ENCODE data around the gene ABAT. TPM values are rescaled to one million over a fixed set of nuclear protein-coding genes. Genes with fewer than 3 reads are reported as not detected.

The ABAT gene
- total RNA-seq, 5 donors from 2014 or later (not counting 1 experiment from before 2014, with no cell fraction given), result 8.3 to 16.1 (median 11.7) TPM

DNA sequence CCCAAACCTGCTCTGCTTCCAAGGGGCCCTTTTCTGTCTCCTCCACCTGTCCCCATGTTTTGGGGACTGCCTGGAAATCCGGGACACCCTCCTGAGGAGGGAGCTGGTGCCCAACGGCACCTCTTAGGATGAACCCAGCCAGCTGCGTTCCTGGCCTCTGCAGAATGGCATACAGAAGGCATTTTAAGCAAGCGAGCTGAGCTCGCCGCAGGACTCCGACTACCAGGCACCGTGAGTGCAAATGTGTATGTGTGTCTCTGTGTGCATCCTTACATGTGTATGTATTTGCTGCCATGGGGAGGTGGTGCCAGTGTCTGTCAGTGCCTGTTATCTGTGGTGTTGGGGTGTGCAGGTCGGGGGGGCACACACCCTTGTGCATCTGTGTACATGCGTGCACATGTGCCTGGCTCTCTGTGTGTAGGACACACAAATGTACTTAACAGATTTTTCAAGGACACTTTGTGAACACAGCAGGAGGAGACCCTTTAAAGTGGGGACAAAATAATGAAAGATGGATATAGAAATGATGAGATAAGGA lies 39.3 kb downstream of the ABAT start:
- 93% methylated on average over 10 of the region's 10 CpGs for WGBS (ENCODE audit: insufficient coverage)

GRCh38 chr16:8714174-8714573 lies 39.8 kb downstream of the ABAT start:
- no peak overlapping the region for H3K4me3 Mint-ChIP-seq
- no peaks in the 10 kb centered on the region for H3K27me3 Mint-ChIP-seq
- DNase-seq, result no peak
- H3K9me3 Mint-ChIP-seq, result no peaks in the 10 kb centered on the region
- Histone ChIP-seq H3K27ac (ENCODE audit: low read length) (no peak overlapping the region), H3K27me3 (replicated peaks in 1 of 2; ENCODE audit: control insufficient read depth in 2 of 2, extremely low read depth in 1 of 2, insufficient read depth in 2 of 2, low read length in 1 of 2) (no peaks in the 10 kb centered on the region), H3K9me3 (no peaks in the 10 kb centered on the region), H3K4me1 (ENCODE audit: control insufficient read depth in 1 of 2, extremely low read depth in 1 of 2, insufficient read depth in 2 of 2, low read length in 2 of 2) (no peaks in the 10 kb centered on the region), H3K4me3 (ENCODE audit: control insufficient read depth in 1 of 2, extremely low read depth in 1 of 2, low read length in 1 of 2) (no peak overlapping the region), H3K36me3 (ENCODE audit: control insufficient read depth in 2 of 2, extremely low read depth in 1 of 2, insufficient read depth in 1 of 2, low read length in 1 of 2) (peaks cover 0 to 13% of the 10 kb centered on the region in 2 donors)
- no peak for ATAC-seq (replicated peaks in 1 of 4)
- no peak overlapping the region for H3K27ac Mint-ChIP-seq
- H3K4me1 Mint-ChIP-seq, result no peaks in the 10 kb centered on the region
- 100% methylated on average over 3 of the region's 7 CpGs for WGBS (ENCODE audit: insufficient coverage)
- CTCF ChIA-PET, result no interaction called here
- H3K36me3 Mint-ChIP-seq, result peaks cover 44% of the 10 kb centered on the region
- POLR2A ChIA-PET, result no interaction called here

More for the DNA sequence above, 39.3 kb downstream of the ABAT start:
- H3K4me1 Mint-ChIP-seq, result no peaks in the 10 kb centered on the region
- Histone ChIP-seq H3K27me3 (replicated peaks in 1 of 2; ENCODE audit: control insufficient read depth in 2 of 2, extremely low read depth in 1 of 2, insufficient read depth in 2 of 2, low read length in 1 of 2) (no peaks in the 10 kb centered on the region), H3K4me3 (ENCODE audit: control insufficient read depth in 1 of 2, extremely low read depth in 1 of 2, low read length in 1 of 2) (no peak overlapping the region), H3K4me1 (ENCODE audit: control insufficient read depth in 1 of 2, extremely low read depth in 1 of 2, insufficient read depth in 2 of 2, low read length in 2 of 2) (no peaks in the 10 kb centered on the region), H3K27ac (ENCODE audit: low read length) (no peak overlapping the region), H3K36me3 (ENCODE audit: control insufficient read depth in 2 of 2, extremely low read depth in 1 of 2, insufficient read depth in 1 of 2, low read length in 1 of 2) (peaks cover 0 to 13% of the 10 kb centered on the region in 2 donors), H3K9me3 (no peaks in the 10 kb centered on the region)
- no peak overlapping the region for H3K27ac Mint-ChIP-seq
- no peak overlapping the region for H3K4me3 Mint-ChIP-seq
- POLR2A ChIA-PET, result no interaction called here
- no peak for ATAC-seq (replicated peaks in 1 of 4)
- no peaks in the 10 kb centered on the region for H3K27me3 Mint-ChIP-seq
- CTCF ChIA-PET, result interaction anchor here in 1 of 2 donors (0.6 kb wide), 1 partner anchor 38 kb away, joined by 3 read pairs; no protein-coding TSS in a partner anchor
- DNase-seq, result no peak
- H3K9me3 Mint-ChIP-seq, result no peaks in the 10 kb centered on the region
- peaks cover 44% of the 10 kb centered on the region for H3K36me3 Mint-ChIP-seq

DNA sequence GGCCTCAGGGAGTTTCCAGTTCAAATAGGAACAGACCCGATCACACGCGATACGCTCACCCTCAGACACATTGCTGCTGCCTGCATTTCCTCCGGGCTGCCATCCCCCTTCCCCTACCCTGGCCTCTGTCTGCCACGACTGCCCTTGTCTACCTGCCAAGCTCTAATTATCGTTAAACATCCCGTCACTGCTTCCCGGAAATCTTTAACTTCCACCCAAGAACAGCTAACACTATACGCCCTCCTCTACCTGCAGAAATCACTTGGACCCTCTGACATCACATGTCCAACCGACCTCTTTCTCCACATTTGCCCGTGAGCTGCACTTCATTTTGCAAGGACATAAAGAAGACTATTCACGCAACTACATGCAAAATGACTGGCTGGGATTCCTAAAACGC lies 40.4 kb downstream of the ABAT start:
- ChIA-PET CTCF (no interaction called here), POLR2A (no interaction called here)
- H3K36me3 Mint-ChIP-seq, result peaks cover 44% of the 10 kb centered on the region
- Histone ChIP-seq H3K36me3 (ENCODE audit: control insufficient read depth in 2 of 2, extremely low read depth in 1 of 2, insufficient read depth in 1 of 2, low read length in 1 of 2) (peaks cover 0 to 14% of the 10 kb centered on the region in 2 donors), H3K27me3 (replicated peaks in 1 of 2; ENCODE audit: control insufficient read depth in 2 of 2, extremely low read depth in 1 of 2, insufficient read depth in 2 of 2, low read length in 1 of 2) (no peaks in the 10 kb centered on the region), H3K9me3 (no peaks in the 10 kb centered on the region), H3K4me1 (ENCODE audit: control insufficient read depth in 1 of 2, extremely low read depth in 1 of 2, insufficient read depth in 2 of 2, low read length in 2 of 2) (no peaks in the 10 kb centered on the region), H3K27ac (ENCODE audit: low read length) (no peak overlapping the region), H3K4me3 (ENCODE audit: control insufficient read depth in 1 of 2, extremely low read depth in 1 of 2, low read length in 1 of 2) (no peak overlapping the region)
- no peak overlapping the region for H3K27ac Mint-ChIP-seq
- H3K9me3 Mint-ChIP-seq, result no peaks in the 10 kb centered on the region
- 91% methylated on average over 12 of the region's 14 CpGs for WGBS (ENCODE audit: insufficient coverage)
- no peak overlapping the region for H3K4me3 Mint-ChIP-seq
- ATAC-seq (replicated peaks in 1 of 4), result no peak
- no peaks in the 10 kb centered on the region for H3K27me3 Mint-ChIP-seq
- DNase-seq, result no peak
- no peaks in the 10 kb centered on the region for H3K4me1 Mint-ChIP-seq

DNA sequence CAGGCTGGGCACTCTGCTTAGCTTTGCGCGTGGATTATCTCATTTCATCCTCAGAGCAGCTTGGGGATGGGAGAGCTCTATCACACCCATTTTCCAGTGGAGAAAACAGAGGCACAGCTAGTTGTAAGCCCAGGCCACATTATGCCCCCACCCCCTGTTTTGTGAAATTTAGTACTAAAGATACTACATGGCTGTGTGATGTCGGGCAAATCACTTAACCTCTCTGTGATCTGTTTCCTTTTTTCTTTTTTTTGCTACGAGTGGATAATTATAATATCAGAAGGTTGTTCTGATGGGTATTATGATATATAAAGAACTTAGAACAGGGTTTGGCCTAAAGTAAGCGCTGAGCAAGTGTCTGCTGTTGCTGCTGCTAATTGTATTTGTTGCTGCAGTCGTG lies 41.6 kb downstream of the ABAT start:
- H3K4me1 ChIP-seq (ENCODE audit: control insufficient read depth in 1 of 2, extremely low read depth in 1 of 2, insufficient read depth in 2 of 2, low read length in 2 of 2), result no peaks in the 10 kb centered on the region
- Mint-ChIP-seq H3K9me3 (no peaks in the 10 kb centered on the region), H3K4me1 (no peaks in the 10 kb centered on the region), H3K27ac (no peak overlapping the region), H3K4me3 (no peak overlapping the region), H3K27me3 (no peaks in the 10 kb centered on the region), H3K36me3 (peaks cover 44% of the 10 kb centered on the region)
- peaks cover 0 to 16% of the 10 kb centered on the region in 2 donors for H3K36me3 ChIP-seq (ENCODE audit: control insufficient read depth in 2 of 2, extremely low read depth in 1 of 2, insufficient read depth in 1 of 2, low read length in 1 of 2)
- DNase-seq (no peak), ATAC-seq (replicated peaks in 1 of 4) (no peak)
- no peaks in the 10 kb centered on the region for H3K9me3 ChIP-seq
- ChIA-PET POLR2A (no interaction called here), CTCF (no interaction called here)
- no peak overlapping the region for H3K27ac ChIP-seq (ENCODE audit: low read length)
- WGBS (ENCODE audit: insufficient coverage), result 89% methylated on average over 1 of the region's 6 CpGs
- no peaks in the 10 kb centered on the region for H3K27me3 ChIP-seq (replicated peaks in 1 of 2; ENCODE audit: control insufficient read depth in 2 of 2, extremely low read depth in 1 of 2, insufficient read depth in 2 of 2, low read length in 1 of 2)
- H3K4me3 ChIP-seq (ENCODE audit: control insufficient read depth in 1 of 2, extremely low read depth in 1 of 2, low read length in 1 of 2), result no peak overlapping the region

GRCh38 chr16:8716592-8716991 lies 42.2 kb downstream of the ABAT start:
- no peaks in the 10 kb centered on the region for H3K4me1 Mint-ChIP-seq
- DNase-seq, result no peak
- no peaks in the 10 kb centered on the region for H3K27me3 Mint-ChIP-seq
- no peaks in the 10 kb centered on the region for H3K9me3 Mint-ChIP-seq
- H3K4me1 ChIP-seq (ENCODE audit: control insufficient read depth in 1 of 2, extremely low read depth in 1 of 2, insufficient read depth in 2 of 2, low read length in 2 of 2), result no peaks in the 10 kb centered on the region
- ChIA-PET POLR2A (no interaction called here), CTCF (no interaction called here)
- WGBS (ENCODE audit: insufficient coverage), result 93% methylated on average over 7 of the region's 10 CpGs
- no peaks in the 10 kb centered on the region for H3K9me3 ChIP-seq
- peaks cover 41% of the 10 kb centered on the region for H3K36me3 Mint-ChIP-seq
- no peak overlapping the region for H3K27ac ChIP-seq (ENCODE audit: low read length)
- H3K27ac Mint-ChIP-seq, result no peak overlapping the region
- no peak overlapping the region for H3K4me3 ChIP-seq (ENCODE audit: control insufficient read depth in 1 of 2, extremely low read depth in 1 of 2, low read length in 1 of 2)
- H3K36me3 ChIP-seq (ENCODE audit: control insufficient read depth in 2 of 2, extremely low read depth in 1 of 2, insufficient read depth in 1 of 2, low read length in 1 of 2), result peaks cover 0 to 16% of the 10 kb centered on the region in 2 donors
- H3K4me3 Mint-ChIP-seq, result no peak overlapping the region
- H3K27me3 ChIP-seq (replicated peaks in 1 of 2; ENCODE audit: control insufficient read depth in 2 of 2, extremely low read depth in 1 of 2, insufficient read depth in 2 of 2, low read length in 1 of 2), result no peaks in the 10 kb centered on the region
- no peak for ATAC-seq (replicated peaks in 1 of 4)

DNA sequence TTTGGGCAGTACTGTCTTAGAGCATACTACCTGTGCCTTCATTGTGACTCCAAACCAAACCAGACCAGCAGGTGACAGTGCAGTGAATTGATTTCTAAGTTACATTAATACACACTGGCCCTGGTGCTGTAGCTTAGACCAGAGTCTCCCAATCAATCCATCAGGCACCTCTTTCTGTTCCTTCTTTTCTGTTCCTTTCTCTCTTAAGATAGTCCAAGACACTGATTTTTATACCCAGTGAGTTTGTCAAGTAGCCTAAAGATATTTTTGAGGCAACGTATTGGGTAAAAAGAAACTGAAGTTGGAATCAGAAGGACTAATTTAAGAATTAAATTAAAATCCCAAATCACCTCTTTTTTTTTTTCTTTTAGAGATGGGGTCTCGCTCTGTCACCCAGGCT lies 43.1 kb downstream of the ABAT start:
- H3K9me3 ChIP-seq, result no peaks in the 10 kb centered on the region
- Mint-ChIP-seq H3K4me1 (no peaks in the 10 kb centered on the region), H3K9me3 (no peaks in the 10 kb centered on the region), H3K36me3 (peaks cover 41% of the 10 kb centered on the region), H3K4me3 (no peak overlapping the region), H3K27me3 (no peaks in the 10 kb centered on the region), H3K27ac (no peak overlapping the region)
- POLR2A ChIA-PET, result no interaction called here
- no peak overlapping the region for H3K4me3 ChIP-seq (ENCODE audit: control insufficient read depth in 1 of 2, extremely low read depth in 1 of 2, low read length in 1 of 2)
- no peaks in the 10 kb centered on the region for H3K4me1 ChIP-seq (ENCODE audit: control insufficient read depth in 1 of 2, extremely low read depth in 1 of 2, insufficient read depth in 2 of 2, low read length in 2 of 2)
- H3K27ac ChIP-seq (ENCODE audit: low read length), result no peak overlapping the region
- no peaks in the 10 kb centered on the region for H3K27me3 ChIP-seq (replicated peaks in 1 of 2; ENCODE audit: control insufficient read depth in 2 of 2, extremely low read depth in 1 of 2, insufficient read depth in 2 of 2, low read length in 1 of 2)
- no peak for ATAC-seq (replicated peaks in 1 of 4)
- no peak for DNase-seq
- 100% methylated on average over 1 of the region's 2 CpGs for WGBS (ENCODE audit: insufficient coverage)
- CTCF ChIA-PET, result no interaction called here
- H3K36me3 ChIP-seq (ENCODE audit: control insufficient read depth in 2 of 2, extremely low read depth in 1 of 2, insufficient read depth in 1 of 2, low read length in 1 of 2), result peaks cover 0 to 16% of the 10 kb centered on the region in 2 donors

- no peak for ATAC-seq (replicated peaks in 1 of 4)
- no peak overlapping the region for H3K27ac Mint-ChIP-seq
- CTCF ChIA-PET, result no interaction called here
Observed at GRCh38 chr16:8717892-8718415, 43.5 kb downstream of the ABAT start.

More at GRCh38 chr16:8717892-8718415, 43.5 kb downstream of the ABAT start:
- H3K27me3 Mint-ChIP-seq, result no peaks in the 10 kb centered on the region
- Histone ChIP-seq H3K9me3 (no peaks in the 10 kb centered on the region), H3K27me3 (replicated peaks in 1 of 2; ENCODE audit: control insufficient read depth in 2 of 2, extremely low read depth in 1 of 2, insufficient read depth in 2 of 2, low read length in 1 of 2) (no peaks in the 10 kb centered on the region), H3K27ac (ENCODE audit: low read length) (no peak overlapping the region), H3K4me3 (ENCODE audit: control insufficient read depth in 1 of 2, extremely low read depth in 1 of 2, low read length in 1 of 2) (no peak overlapping the region), H3K36me3 (ENCODE audit: control insufficient read depth in 2 of 2, extremely low read depth in 1 of 2, insufficient read depth in 1 of 2, low read length in 1 of 2) (peaks cover 0 to 16% of the 10 kb centered on the region in 2 donors), H3K4me1 (ENCODE audit: control insufficient read depth in 1 of 2, extremely low read depth in 1 of 2, insufficient read depth in 2 of 2, low read length in 2 of 2) (no peaks in the 10 kb centered on the region)
- H3K4me3 Mint-ChIP-seq, result no peak overlapping the region
- no peaks in the 10 kb centered on the region for H3K4me1 Mint-ChIP-seq
- WGBS (ENCODE audit: insufficient coverage), result 100% methylated on average over 1 of the region's 5 CpGs
- POLR2A ChIA-PET, result no interaction called here
- H3K36me3 Mint-ChIP-seq, result peaks cover 41% of the 10 kb centered on the region
- no peak for DNase-seq
- no peaks in the 10 kb centered on the region for H3K9me3 Mint-ChIP-seq

Data from T-cell (primary cell).